KOPT-K1 (cell line): ENCODE measurements around the gene PIGBOS1.

Experiments used
- H3K27ac ChIP-seq: fragments of 200-600 bp; sonication (generic); 2 replicates; pipeline ENCODE4 v1.5.1; 2016; ENCODE audit warnings: antibody characterized with exemption, mild to moderate bottlenecking, low read depth, low read length; ENCODE audit not compliant: poor library complexity, severe bottlenecking
- H3K36me3 ChIP-seq: fragments of 200-600 bp; sonication (generic); 2 replicates; pipeline ENCODE4 v1.5.1; 2017; ENCODE audit warnings: antibody characterized with exemption, mild to moderate bottlenecking, low read length, moderate library complexity; ENCODE audit not compliant: insufficient read depth
- H3K9me3 ChIP-seq: fragments of 200-600 bp; sonication (generic); 2 replicates; pipeline ENCODE4 v1.5.1; 2017; ENCODE audit warnings: antibody characterized with exemption, low read length, mild to moderate bottlenecking; ENCODE audit not compliant: insufficient read depth, poor library complexity, severe bottlenecking

Gene PIGBOS1

GRCh38 chr15:55318588-55319494 lies at the start of gene PIGBOS1, which contains the start of gene PIGB:
TSS of gene PIGBOS1 (minus strand) at chr15:55319123. CDS start at chr15:55317792, 1,331 bp downstream.
TSS of gene PIGB (plus strand) at chr15:55319222. CDS start at chr15:55319251, 29 bp downstream.
- H3K36me3 ChIP-seq = no peaks in the 10 kb centered on the region; the same call in 1 of the 2 replicates
- no peaks in the 10 kb centered on the region for H3K9me3 ChIP-seq
- H3K27ac ChIP-seq = peak within 1 kb of the TSS; percentile 97

DNA sequence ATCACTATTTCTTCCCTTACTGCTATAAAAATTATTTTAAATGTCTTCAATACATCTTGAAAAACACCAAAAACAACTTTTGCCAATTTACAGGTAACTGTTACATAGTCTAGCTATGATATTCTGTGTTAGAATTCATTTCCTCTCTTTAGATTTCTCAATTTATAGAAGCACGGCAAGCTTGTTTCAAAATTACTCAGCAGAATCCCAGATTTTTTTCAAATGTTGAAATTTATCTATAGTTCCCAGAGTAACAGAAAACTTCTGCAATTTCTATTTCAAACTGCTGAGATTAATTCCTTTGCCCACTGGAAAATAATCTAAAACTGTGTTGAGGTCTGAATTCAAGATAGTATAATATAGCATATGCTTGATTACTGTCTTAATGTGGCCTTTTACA lies 48.1 kb upstream of the PIGBOS1 start:
- no peaks in the 10 kb centered on the region for H3K9me3 ChIP-seq
- H3K27ac ChIP-seq = no peak overlapping the region
- no peaks in the 10 kb centered on the region for H3K36me3 ChIP-seq

DNA sequence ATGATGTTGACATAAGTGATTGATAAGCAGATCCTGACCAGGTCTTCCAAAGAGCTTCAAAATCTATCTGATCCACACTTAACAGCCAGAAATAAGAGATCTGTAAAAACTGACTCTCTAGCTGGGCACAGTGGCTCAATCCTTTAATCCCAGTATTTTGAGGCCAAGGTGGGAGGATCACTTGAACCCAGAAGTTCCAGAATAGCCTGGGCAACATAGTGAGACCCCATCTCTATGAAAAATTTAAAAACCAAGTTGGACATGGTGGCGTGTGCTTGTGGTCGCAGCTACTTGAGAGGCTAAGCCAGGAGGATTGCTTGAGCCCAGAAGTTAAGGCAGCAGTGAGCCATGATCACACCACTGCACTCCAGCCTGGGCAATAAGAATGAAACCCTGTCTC lies 43.7 kb upstream of the PIGBOS1 start:
- Histone ChIP-seq H3K9me3 (no peaks in the 10 kb centered on the region), H3K27ac (no peak overlapping the region), H3K36me3 (no peaks in the 10 kb centered on the region)

DNA sequence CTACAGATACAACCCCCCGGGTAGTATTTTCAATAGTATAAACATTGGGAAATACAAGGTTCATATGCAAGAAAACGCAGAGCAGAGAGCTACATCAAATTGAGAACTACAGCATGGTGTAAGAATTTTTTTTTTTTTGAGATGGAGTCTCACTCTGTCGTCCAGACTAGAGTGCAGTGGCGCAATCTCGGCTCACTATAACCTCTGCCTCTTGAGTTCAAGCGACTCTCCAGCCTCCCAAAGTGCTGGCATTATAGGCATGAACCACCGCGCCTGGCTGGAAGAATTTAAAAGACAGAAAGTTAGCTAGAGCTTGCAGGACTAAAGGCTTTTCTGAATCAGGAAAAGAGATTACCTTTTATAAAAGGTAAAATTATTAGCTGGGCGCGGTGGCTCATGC lies 42.1 kb upstream of the PIGBOS1 start:
- no peaks in the 10 kb centered on the region for H3K9me3 ChIP-seq

GRCh38 chr15:55360256-55360655 lies 41.3 kb upstream of the PIGBOS1 start:
- no peaks in the 10 kb centered on the region for H3K9me3 ChIP-seq
- H3K36me3 ChIP-seq = peaks cover 18% of the 10 kb centered on the region
- no peak overlapping the region for H3K27ac ChIP-seq

More for the DNA sequence above, 42.1 kb upstream of the PIGBOS1 start:
- Histone ChIP-seq H3K27ac (no peak overlapping the region), H3K36me3 (peaks cover 10% of the 10 kb centered on the region; the same call in 1 of the 2 replicates)

- H3K36me3 ChIP-seq = peaks cover 29% of the 10 kb centered on the region
These were observed 39.5 kb upstream of the PIGBOS1 start for GRCh38 chr15:55358471-55358870.

DNA sequence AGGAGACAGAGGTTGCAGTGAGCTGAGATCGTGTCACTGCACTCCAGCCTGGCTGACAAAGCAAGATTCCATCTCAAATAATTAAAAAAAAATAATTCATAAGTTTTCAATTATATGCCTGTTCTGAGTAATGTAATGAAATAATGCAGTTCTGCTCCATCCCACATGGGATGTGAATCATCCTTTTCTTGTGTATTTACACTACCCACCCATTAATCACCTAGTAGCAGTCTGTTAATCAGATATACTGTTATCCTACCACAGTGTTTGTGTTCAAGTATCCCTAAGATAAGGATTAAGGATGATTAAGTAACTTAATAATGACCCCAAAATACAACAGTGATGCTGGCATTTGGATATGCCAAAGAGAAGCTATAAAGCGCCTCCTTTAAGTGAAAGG lies 38.9 kb upstream of the PIGBOS1 start:
- peaks cover 29% of the 10 kb centered on the region for H3K36me3 ChIP-seq
- no peak overlapping the region for H3K27ac ChIP-seq
- H3K9me3 ChIP-seq = no peaks in the 10 kb centered on the region

More at GRCh38 chr15:55358471-55358870, 39.5 kb upstream of the PIGBOS1 start:
- Histone ChIP-seq H3K27ac (no peak overlapping the region), H3K9me3 (no peaks in the 10 kb centered on the region)

DNA sequence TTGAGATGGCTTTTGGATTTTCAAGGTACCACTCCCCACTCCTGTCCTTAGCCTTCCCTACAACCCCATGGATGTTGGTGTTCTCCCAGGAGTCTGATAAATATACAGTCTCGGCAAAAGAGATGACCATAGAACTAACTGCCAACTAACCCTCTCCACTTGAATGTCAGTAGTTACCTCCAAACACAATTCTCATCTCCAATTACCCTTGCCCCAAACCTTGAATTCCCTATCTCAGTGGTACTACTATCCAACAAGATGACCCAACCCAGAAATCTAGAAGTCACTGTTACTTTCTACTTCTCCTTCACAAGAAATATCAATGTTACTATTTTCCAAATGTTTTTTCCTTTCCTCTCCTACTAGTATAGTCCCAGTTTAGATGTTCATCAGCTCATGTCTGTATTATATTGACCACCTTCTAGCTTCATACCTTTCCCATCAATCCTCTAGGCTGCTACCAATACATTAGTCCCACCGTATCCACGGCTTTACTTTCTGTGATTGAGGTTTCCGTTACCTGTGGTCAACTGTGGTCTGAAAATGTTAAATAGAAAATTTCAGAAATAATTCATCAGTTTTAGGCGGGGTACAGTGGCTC lies 38.2 kb upstream of the PIGBOS1 start:
- no peak overlapping the region for H3K27ac ChIP-seq

DNA sequence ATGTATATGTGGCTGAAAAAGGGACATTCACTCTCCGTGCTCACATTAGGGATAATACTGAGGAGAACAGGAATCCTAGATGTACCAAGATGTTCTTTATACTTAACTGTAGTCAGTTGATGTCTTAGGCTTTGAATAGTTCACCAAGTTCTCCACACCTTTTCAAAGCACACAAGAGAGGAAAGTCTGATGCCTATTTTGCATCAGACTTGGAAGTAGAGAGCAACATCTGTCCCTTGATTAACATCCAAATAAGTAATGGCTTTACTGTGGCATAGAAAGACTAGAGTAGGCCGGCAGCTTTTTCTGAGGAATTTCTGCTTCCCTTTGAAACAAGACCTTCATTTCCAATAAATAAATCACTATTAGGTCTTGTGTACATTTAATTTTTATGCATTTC lies 34.1 kb upstream of the PIGBOS1 start:
- Histone ChIP-seq H3K36me3 (peaks cover 36% of the 10 kb centered on the region), H3K9me3 (no peaks in the 10 kb centered on the region), H3K27ac (no peak overlapping the region)

More for the DNA sequence above, 38.2 kb upstream of the PIGBOS1 start:
- Histone ChIP-seq H3K9me3 (no peaks in the 10 kb centered on the region), H3K36me3 (peaks cover 29% of the 10 kb centered on the region)

GRCh38 chr15:55349282-55349681 lies 30.4 kb upstream of the PIGBOS1 start:
- no peak overlapping the region for H3K27ac ChIP-seq
- no peaks in the 10 kb centered on the region for H3K9me3 ChIP-seq
- H3K36me3 ChIP-seq = peaks cover 9% of the 10 kb centered on the region

DNA sequence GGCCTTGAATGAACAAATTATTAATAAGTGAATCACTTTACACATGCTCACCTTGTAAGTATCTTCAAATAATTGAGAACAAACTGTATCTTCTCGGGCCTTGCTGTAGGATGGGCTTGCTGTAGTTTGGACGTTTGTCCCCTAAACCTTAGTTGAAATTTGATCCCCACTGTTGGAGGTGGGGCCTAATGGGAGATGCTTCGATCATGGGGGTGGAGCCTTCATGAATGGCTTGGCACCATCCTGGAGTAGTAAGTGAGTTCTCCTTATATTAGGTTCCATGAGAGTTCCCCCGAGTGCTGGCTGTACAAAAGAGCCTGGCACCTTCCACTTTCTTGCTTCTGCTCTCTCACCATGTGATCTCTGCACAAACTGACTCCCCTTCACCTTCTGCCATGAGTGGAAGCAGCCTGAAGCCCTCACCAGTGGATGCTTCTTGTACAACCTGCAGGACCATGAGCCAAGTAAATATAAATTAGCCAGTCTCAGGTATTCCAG lies 29.4 kb upstream of the PIGBOS1 start:
- no peaks in the 10 kb centered on the region for H3K9me3 ChIP-seq
- H3K27ac ChIP-seq = no peak overlapping the region
- peaks cover 11% of the 10 kb centered on the region for H3K36me3 ChIP-seq

GRCh38 chr15:55344206-55344605 lies 25.3 kb upstream of the PIGBOS1 start:
- Histone ChIP-seq H3K36me3 (peaks cover 33% of the 10 kb centered on the region), H3K9me3 (no peaks in the 10 kb centered on the region), H3K27ac (no peak overlapping the region)

DNA sequence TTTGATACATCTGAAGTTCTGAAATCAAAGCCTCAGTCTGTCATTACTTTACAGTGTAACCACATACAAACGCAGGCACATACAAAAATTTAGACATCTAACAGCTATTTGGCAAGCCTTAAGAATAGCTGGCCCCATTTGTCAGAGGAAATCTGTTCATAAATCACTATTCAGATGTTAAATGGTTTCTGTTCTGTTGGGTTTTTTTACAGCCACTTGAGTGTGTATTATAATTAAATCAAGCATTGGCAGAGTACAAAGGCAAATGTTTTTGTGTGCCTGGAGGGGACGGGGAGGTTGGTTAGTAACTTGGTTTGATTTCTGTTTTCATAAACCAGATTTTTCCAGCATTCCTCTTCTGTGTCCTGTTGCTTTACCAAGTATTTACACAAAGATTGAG lies 24.2 kb upstream of the PIGBOS1 start:
- Histone ChIP-seq H3K27ac (no peak overlapping the region), H3K9me3 (no peaks in the 10 kb centered on the region), H3K36me3 (peaks cover 40% of the 10 kb centered on the region)

GRCh38 chr15:55337160-55337559 lies 18.2 kb upstream of the PIGBOS1 start:
- Histone ChIP-seq H3K9me3 (no peaks in the 10 kb centered on the region), H3K36me3 (peaks cover 75% of the 10 kb centered on the region), H3K27ac (no peak overlapping the region)

- peaks cover 83% of the 10 kb centered on the region for H3K36me3 ChIP-seq
- no peak overlapping the region for H3K27ac ChIP-seq
- H3K9me3 ChIP-seq = no peaks in the 10 kb centered on the region
These were observed 16.1 kb upstream of the PIGBOS1 start for GRCh38 chr15:55334997-55335396.
